Vagina (tissue), 2 donors: Measurements from ENCODE around the gene SIGLEC10. TPM values are rescaled to one million over a fixed set of nuclear protein-coding genes. Genes with fewer than 3 reads are reported as not detected.
"Not testable (repeated sequence)": the region's sequence is repeated elsewhere in the genome, so short reads cannot be mapped to it uniquely, and the experiment has no call there.

ENCODE experiments used
- DNase-seq, 2 donors: peaks; one replicate each; pipeline ENCODE4 v3.0.0-alpha.2; 2017; ENCODE audit errors: extremely low spot score in 2 of 2
- H3K27ac ChIP-seq: fragments of 200-600 bp; sonication (generic); one replicate; pipeline ENCODE4 v1.5.1; 2019
- H3K27me3 ChIP-seq: fragments of 200-600 bp; sonication (generic); one replicate; pipeline ENCODE4 v1.5.1; 2019
- H3K36me3 ChIP-seq, 2 donors: fragments of 200-600 bp; sonication (generic); one replicate each; pipeline ENCODE4 v1.5.1; 2017 to 2019
- H3K4me1 ChIP-seq: fragments of 200-600 bp; sonication (generic); one replicate; pipeline ENCODE4 v1.5.1; 2019
- H3K4me3 ChIP-seq, 2 donors: fragments of 200-600 bp; sonication (generic); 1 replicate in 1 of 2; 2 replicates in 1 of 2; pipeline ENCODE4 v1.5.1; 2016 to 2019
- H3K9me3 ChIP-seq: fragments of 200-600 bp; sonication (generic); one replicate; pipeline ENCODE4 v1.5.1; 2019
- POLR2A ChIP-seq, 2 donors: fragments of 450-650 bp; IDR thresholded peaks; one replicate each; pipeline ENCODE4 v1.6.1; 2017; ENCODE audit warnings: antibody characterized with exemption in 2 of 2, mild to moderate bottlenecking in 2 of 2, moderate library complexity in 2 of 2
- POLR2AphosphoS5 ChIP-seq, 2 donors: sonication (generic); formaldehyde crosslinking; IDR thresholded peaks; one replicate each; pipeline ENCODE4 v1.9.0; 2017; ENCODE audit warnings: antibody characterized with exemption in 2 of 2, mild to moderate bottlenecking in 2 of 2, low read depth in 1 of 2; ENCODE audit not compliant: insufficient read depth in 1 of 2
- intact Hi-C: fragments of 100-400 bp; cut with DNase I; formaldehyde crosslinking; loops from one replicate; pipeline ENCODE4 v1.15.1; 2023
- total RNA-seq: library from RNA; depleted of rRNA; stranded (reverse); fragments of >200 nt; gene quantifications from one replicate; pipeline ENCODE4 v1.2.3, GENCODE V29; 2016
- TF ChIP-seq, protein P1 (sequence below), 3 experiments: fragments of 450-650 bp in 2 of 3; fragments of 200-600 bp in 1 of 3; sonication (generic) in 1 of 3; IDR thresholded peaks; one replicate each; pipeline ENCODE4 v1.5.1; 2017 to 2019; ENCODE audit warnings: antibody characterized with exemption in 3 of 3, mild to moderate bottlenecking in 2 of 3, moderate library complexity in 2 of 3

Gene SIGLEC10
- total RNA-seq, 1 donor from 2014 or later = 3.7 TPM

DNA sequence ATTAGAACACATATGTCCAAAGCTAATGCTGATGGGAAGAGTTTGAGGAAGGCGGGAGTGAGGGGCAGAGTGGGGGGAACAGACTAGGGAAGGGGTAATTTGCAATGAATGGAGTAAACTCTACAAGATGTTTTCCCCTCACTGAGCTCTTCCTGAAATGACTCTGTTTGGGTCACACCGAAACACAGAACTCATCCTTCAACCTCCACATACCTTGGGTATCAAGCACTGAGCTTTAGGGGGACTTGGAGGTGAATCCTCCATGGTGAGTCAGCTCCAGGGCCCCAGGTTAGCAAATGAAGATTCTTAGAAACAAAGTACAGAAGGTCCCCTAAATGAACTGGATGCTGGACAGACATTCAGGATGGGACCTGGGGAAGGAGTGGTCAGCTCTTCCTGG lies 1.3 kb upstream of the SIGLEC10 start:
- no peak overlapping the region for H3K4me3 ChIP-seq
- DNase-seq = no peak
- H3K4me1 ChIP-seq = no peaks in the 10 kb centered on the region
- H3K9me3 ChIP-seq = no peaks in the 10 kb centered on the region
- TF ChIP-seq POLR2A (IDR thresholded peaks at IDR 0.05) (no peak), POLR2AphosphoS5 (IDR thresholded peaks at IDR 0.05; ENCODE audit: insufficient read depth in 1 of 2, low read depth in 1 of 2) (no peak)
- TF ChIP-seq, protein P1, sequence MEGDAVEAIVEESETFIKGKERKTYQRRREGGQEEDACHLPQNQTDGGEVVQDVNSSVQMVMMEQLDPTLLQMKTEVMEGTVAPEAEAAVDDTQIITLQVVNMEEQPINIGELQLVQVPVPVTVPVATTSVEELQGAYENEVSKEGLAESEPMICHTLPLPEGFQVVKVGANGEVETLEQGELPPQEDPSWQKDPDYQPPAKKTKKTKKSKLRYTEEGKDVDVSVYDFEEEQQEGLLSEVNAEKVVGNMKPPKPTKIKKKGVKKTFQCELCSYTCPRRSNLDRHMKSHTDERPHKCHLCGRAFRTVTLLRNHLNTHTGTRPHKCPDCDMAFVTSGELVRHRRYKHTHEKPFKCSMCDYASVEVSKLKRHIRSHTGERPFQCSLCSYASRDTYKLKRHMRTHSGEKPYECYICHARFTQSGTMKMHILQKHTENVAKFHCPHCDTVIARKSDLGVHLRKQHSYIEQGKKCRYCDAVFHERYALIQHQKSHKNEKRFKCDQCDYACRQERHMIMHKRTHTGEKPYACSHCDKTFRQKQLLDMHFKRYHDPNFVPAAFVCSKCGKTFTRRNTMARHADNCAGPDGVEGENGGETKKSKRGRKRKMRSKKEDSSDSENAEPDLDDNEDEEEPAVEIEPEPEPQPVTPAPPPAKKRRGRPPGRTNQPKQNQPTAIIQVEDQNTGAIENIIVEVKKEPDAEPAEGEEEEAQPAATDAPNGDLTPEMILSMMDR (IDR thresholded peaks at IDR 0.05) = no peak
- intact Hi-C loops = no loop called here
- peaks cover 3% of the 10 kb centered on the region for H3K27me3 ChIP-seq
- no peak overlapping the region for H3K27ac ChIP-seq
- no peaks in the 10 kb centered on the region for H3K36me3 ChIP-seq

DNA sequence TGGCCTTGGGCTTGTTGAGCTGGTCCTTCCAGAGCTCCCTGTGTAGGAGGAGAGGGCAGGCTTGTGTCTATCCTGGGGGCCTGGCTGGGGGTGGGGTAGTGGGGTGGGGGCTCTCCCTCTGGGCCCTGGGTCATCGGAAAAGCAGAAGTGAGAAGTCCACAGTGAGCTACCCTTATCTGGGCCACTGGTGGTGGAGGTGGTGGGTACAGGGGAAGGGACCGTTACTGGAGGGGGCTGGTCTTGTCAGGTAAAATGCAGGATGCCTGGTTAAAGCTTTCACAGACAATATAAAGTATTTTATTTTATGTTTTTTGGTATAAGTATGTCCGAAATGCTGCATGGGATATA lies 342 bp upstream of the SIGLEC10 start:
- H3K27ac ChIP-seq = no peak overlapping the region
- H3K4me3 ChIP-seq = no peak overlapping the region
- no peaks in the 10 kb centered on the region for H3K36me3 ChIP-seq
- no peaks in the 10 kb centered on the region for H3K9me3 ChIP-seq
- H3K4me1 ChIP-seq = no peaks in the 10 kb centered on the region
- intact Hi-C loops = no loop called here
- DNase-seq = no peak
- H3K27me3 ChIP-seq = peaks cover 3% of the 10 kb centered on the region
- TF ChIP-seq, protein P1 (IDR thresholded peaks at IDR 0.05) = no peak
- TF ChIP-seq POLR2A (IDR thresholded peaks at IDR 0.05) (no peak), POLR2AphosphoS5 (IDR thresholded peaks at IDR 0.05; ENCODE audit: insufficient read depth in 1 of 2, low read depth in 1 of 2) (no peak)

DNA sequence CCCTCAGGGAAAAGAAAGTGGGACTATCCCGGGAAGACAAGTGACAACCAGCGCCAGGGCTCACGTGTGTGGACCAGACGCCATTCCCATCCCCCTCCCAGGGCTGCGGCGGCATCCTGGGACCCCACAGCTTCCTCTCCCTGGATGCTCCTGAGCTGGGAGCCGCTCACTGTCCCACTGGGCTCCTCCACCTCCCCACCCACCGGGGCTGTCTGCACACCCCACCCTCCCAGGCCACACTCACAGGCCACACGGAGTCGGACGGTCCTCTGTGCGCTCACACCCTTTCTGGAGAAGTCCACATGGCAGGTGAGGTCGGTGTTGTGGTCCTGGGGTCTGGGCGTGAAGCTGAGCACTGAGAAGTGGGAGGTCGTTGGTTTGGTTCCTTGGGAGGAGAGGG lies 1.0 kb downstream of the SIGLEC10 start:
- H3K27ac ChIP-seq, H3K36me3 ChIP-seq, intact Hi-C loops, DNase-seq, H3K4me3 ChIP-seq, H3K4me1 ChIP-seq, H3K9me3 ChIP-seq, H3K27me3 ChIP-seq: not testable (repeated sequence)

DNA sequence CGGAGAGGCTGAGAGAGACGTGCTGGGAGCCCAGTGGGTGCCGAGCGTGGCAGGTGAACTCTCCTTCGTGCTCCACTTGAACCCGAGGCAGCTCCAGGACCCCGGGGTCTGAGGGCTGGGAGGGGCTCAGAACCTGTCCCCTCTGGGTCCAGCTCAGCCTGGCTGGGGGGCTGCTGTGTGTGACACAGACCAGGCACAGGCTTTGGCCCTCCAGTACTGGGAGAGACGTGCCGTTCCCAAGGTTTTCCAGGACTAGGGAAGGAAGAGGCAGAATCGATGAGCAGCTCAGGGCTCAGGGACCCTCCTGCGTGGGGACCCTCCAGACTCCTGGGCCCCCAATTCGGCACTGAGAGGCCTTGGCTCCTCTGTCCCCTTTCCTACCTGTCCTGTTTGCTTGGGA lies 2.3 kb downstream of the SIGLEC10 start:
- DNase-seq = no peak
- H3K27me3 ChIP-seq = no peaks in the 10 kb centered on the region
- intact Hi-C loops = no loop called here

DNA sequence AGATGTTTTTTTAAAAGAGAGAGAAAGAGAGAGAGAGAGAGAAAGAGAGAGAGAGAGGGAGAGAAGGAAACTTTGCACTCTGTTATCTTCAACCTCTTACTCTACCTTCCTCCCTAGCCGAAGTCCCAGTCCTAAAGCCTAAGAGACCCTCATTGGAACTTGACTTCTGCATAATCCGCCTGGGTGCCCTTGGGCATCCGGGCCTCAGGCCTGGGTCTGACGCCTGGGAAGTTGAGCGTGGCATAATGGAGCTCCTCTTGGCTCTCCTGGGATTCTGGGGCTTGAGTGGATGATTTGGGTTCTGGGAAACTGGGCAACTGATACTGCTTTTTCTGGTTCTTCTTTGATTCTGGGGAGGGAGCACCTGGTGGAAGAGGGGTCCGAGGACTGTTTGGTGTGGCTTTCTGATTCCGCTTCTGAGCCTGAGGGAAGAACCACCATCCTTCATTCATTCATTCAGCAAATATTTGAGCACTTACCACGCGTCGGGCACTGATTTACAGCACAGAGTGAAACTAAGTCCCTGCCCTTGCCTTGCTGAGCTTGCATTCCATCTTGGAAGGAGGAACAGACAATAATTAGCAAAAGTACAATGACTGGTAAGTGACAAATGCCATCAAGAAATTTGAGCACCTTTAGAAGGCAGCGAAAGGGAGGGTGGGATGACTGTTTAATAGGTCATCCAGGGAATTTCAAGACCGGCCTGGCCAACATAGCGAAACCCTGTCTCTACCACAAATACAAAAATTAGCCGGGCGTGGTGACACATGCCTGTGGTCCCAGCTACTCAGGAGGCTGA lies 6.3 kb downstream of the SIGLEC10 start:
- H3K27ac ChIP-seq = no peak overlapping the region
- intact Hi-C loops = no loop called here
- no peaks in the 10 kb centered on the region for H3K36me3 ChIP-seq
- no peaks in the 10 kb centered on the region for H3K4me1 ChIP-seq
- no peaks in the 10 kb centered on the region for H3K27me3 ChIP-seq
- H3K9me3 ChIP-seq = no peaks in the 10 kb centered on the region
- DNase-seq = no peak
- H3K4me3 ChIP-seq = no peak overlapping the region
- TF ChIP-seq POLR2A (IDR thresholded peaks at IDR 0.05) (no peak), POLR2AphosphoS5 (IDR thresholded peaks at IDR 0.05; ENCODE audit: insufficient read depth in 1 of 2, low read depth in 1 of 2) (no peak)
- TF ChIP-seq, protein P1 (IDR thresholded peaks at IDR 0.05) = no peak

More for the DNA sequence above, 2.3 kb downstream of the SIGLEC10 start:
- no peaks in the 10 kb centered on the region for H3K9me3 ChIP-seq
- TF ChIP-seq, protein P1 (IDR thresholded peaks at IDR 0.05) = no peak
- TF ChIP-seq POLR2AphosphoS5 (IDR thresholded peaks at IDR 0.05; ENCODE audit: insufficient read depth in 1 of 2, low read depth in 1 of 2) (no peak), POLR2A (IDR thresholded peaks at IDR 0.05) (no peak)
- H3K36me3 ChIP-seq = no peaks in the 10 kb centered on the region
- no peak overlapping the region for H3K27ac ChIP-seq
- no peak overlapping the region for H3K4me3 ChIP-seq
- no peaks in the 10 kb centered on the region for H3K4me1 ChIP-seq
